Neural cell (in vitro differentiated cells): ENCODE results near the gene SMIM14. TPM values are rescaled to one million over a fixed set of nuclear protein-coding genes. Genes with fewer than 3 reads are reported as not detected.

ENCODE experiments used
- H2AFZ ChIP-seq: fragments of 200-600, 300-800 bp; sonication (generic), shearing (Covaris generic); 2 replicates; pipeline ENCODE4 v1.6.0; 2014; ENCODE audit warnings: low read depth, mild to moderate bottlenecking, antibody characterized with exemption, low read length, moderate library complexity
- H3F3A ChIP-seq: fragments of 200-600 bp; shearing (Covaris generic); 2 replicates; pipeline ENCODE4 v1.6.1; 2016; ENCODE audit warnings: mild to moderate bottlenecking, moderate library complexity, mixed read lengths, antibody characterized with exemption, low read length; ENCODE audit not compliant: insufficient read depth, poor library complexity, severe bottlenecking
- H3K27ac ChIP-seq: fragments of 200-600, 300-800 bp; sonication (generic), shearing (Covaris generic); 2 replicates; pipeline ENCODE4 v1.5.1; 2014; ENCODE audit warnings: mild to moderate bottlenecking, low read length, moderate library complexity
- H3K27me3 ChIP-seq: fragments of 300-800, 200-600 bp; sonication (generic), shearing (Covaris generic); 2 replicates; pipeline ENCODE4 v1.6.0; 2014; ENCODE audit warnings: mild to moderate bottlenecking, low read depth, low read length, moderate library complexity; ENCODE audit not compliant: insufficient read depth
- H3K36me3 ChIP-seq: fragments of 300-800, 200-600 bp; sonication (generic), shearing (Covaris generic); 2 replicates; pipeline ENCODE4 v1.5.1; 2014; ENCODE audit warnings: mild to moderate bottlenecking, antibody characterized with exemption, low read length, moderate library complexity; ENCODE audit not compliant: insufficient read depth
- H3K4me2 ChIP-seq: fragments of 300-800, 200-600 bp; sonication (generic), shearing (Covaris generic); 2 replicates; pipeline ENCODE4 v1.6.0; 2014; ENCODE audit warnings: mild to moderate bottlenecking, low read length
- H3K4me3 ChIP-seq: fragments of 300-800, 200-600 bp; sonication (generic), shearing (Covaris generic); 2 replicates; pipeline ENCODE4 v1.5.1; 2014; ENCODE audit warnings: mild to moderate bottlenecking, low read length, moderate library complexity
- H3K79me2 ChIP-seq: fragments of 200-600 bp; shearing (Covaris generic); replicated peaks from 2 replicates; pipeline ENCODE4 v1.6.0; 2014; ENCODE audit warnings: mild to moderate bottlenecking, low read length, moderate library complexity; ENCODE audit not compliant: insufficient read depth
- H3K9ac ChIP-seq: fragments of 300-800, 200-600 bp; sonication (generic), shearing (Covaris generic); 2 replicates; pipeline ENCODE4 v1.6.1; 2016; ENCODE audit warnings: mild to moderate bottlenecking, low read length, mixed read lengths
- H3K9me2 ChIP-seq: fragments of 200-600 bp; shearing (Covaris generic); 2 replicates; pipeline ENCODE4 v1.6.1; 2016; ENCODE audit warnings: mild to moderate bottlenecking, low read length, mixed read lengths; ENCODE audit not compliant: insufficient read depth
- H3K9me3 ChIP-seq: fragments of 200-600, 300-800 bp; sonication (generic), shearing (Covaris generic); 2 replicates; pipeline ENCODE4 v1.6.1; 2016; ENCODE audit warnings: mild to moderate bottlenecking, mixed run types, low read length, moderate library complexity, mixed read lengths
- H4K20me1 ChIP-seq: fragments of 200-600 bp; shearing (Covaris generic); 2 replicates; pipeline ENCODE4 v1.6.1; 2016; ENCODE audit warnings: mild to moderate bottlenecking, mixed run types; ENCODE audit not compliant: insufficient read depth
- CTCF ChIP-seq: fragments of 450-650 bp; IDR thresholded peaks from 2 replicates; pipeline ENCODE4 v1.5.1; 2014; ENCODE audit warnings: antibody characterized with exemption, mild to moderate bottlenecking, moderate library complexity; ENCODE audit not compliant: poor library complexity, severe bottlenecking
- EP300 ChIP-seq: fragments of 450-650 bp; conservative IDR thresholded peaks from 2 replicates; pipeline ENCODE4 v1.6.1; 2014; ENCODE audit warnings: antibody characterized with exemption, mild to moderate bottlenecking, moderate library complexity; ENCODE audit not compliant: poor library complexity, severe bottlenecking
- EZH2 ChIP-seq: fragments of 200-600, 300-800 bp; shearing (Covaris generic), sonication (generic); IDR thresholded peaks from 2 replicates; pipeline ENCODE4 v1.6.1; 2014; ENCODE audit warnings: antibody characterized with exemption, low read length, borderline replicate concordance, mild to moderate bottlenecking; ENCODE audit not compliant: insufficient read depth, poor library complexity, severe bottlenecking
- MXI1 ChIP-seq: fragments of 450-650 bp; conservative IDR thresholded peaks from 2 replicates; pipeline ENCODE4 v1.6.1; 2014; ENCODE audit warnings: antibody characterized with exemption, mild to moderate bottlenecking; ENCODE audit not compliant: poor library complexity, severe bottlenecking
- POLR2AphosphoS5 ChIP-seq: IDR thresholded peaks from 2 replicates; pipeline ENCODE4 v1.6.1; 2012
- RAD21 ChIP-seq: fragments of 450-650 bp; conservative IDR thresholded peaks from 2 replicates; pipeline ENCODE4 v1.6.1; 2014; ENCODE audit warnings: antibody characterized with exemption, mild to moderate bottlenecking, moderate library complexity
- REST ChIP-seq: IDR thresholded peaks from 2 replicates; pipeline ENCODE4 v1.6.1; 2012; ENCODE audit warnings: borderline replicate concordance
- SMC3 ChIP-seq: fragments of 450-650 bp; conservative IDR thresholded peaks from 2 replicates; pipeline ENCODE4 v1.6.1; 2014; ENCODE audit warnings: antibody characterized with exemption, mild to moderate bottlenecking, moderate library complexity; ENCODE audit not compliant: poor library complexity
- TAF1 ChIP-seq: IDR thresholded peaks from 2 replicates; pipeline ENCODE4 v1.6.1; 2012; ENCODE audit warnings: low read depth
- polyA plus RNA-seq: library from polyadenylated mRNA; depleted of rRNA; stranded (reverse); fragments of >200 nt; gene quantifications from 2 replicates; pipeline ENCODE4 v1.2.3, GENCODE V29; 2014

SMIM14 gene
- polyA plus RNA-seq, 1 donor from 2014 or later, result 55.6 TPM

DNA sequence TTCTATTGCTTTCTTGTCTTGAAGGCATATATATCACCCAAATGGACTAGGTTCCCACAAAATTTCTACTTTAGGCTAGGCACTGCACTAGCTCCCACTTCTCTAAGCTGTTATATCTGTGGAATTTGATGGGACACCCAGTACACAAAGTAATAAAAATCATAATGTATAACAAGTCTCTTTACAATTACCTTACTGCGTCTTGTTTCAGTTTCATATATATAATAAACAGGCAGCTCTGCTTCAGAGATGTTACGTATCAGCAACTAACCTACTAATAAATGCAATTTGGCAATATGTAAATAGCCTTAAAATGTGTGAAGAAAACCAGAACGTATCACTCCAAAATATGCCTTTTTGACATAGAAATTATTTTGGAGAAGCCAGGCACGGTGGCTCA lies 69.5 kb downstream of the SMIM14 start:
- H3K79me2 ChIP-seq, result no peaks in the 10 kb centered on the region
- H4K20me1 ChIP-seq, result no peaks in the 10 kb centered on the region
- TF ChIP-seq REST, result no peak
- no peak for TF ChIP-seq CTCF
- no peak for TF ChIP-seq MXI1
- TF ChIP-seq EZH2, result no peak
- no peak for TF ChIP-seq TAF1
- TF ChIP-seq RAD21, result no peak
- TF ChIP-seq POLR2AphosphoS5, result no peak
- no peak for TF ChIP-seq EP300
- TF ChIP-seq SMC3, result no peak
- no peaks in the 10 kb centered on the region for H3K27me3 ChIP-seq
- H3K9me3 ChIP-seq, result no peaks in the 10 kb centered on the region
- H3K9ac ChIP-seq, result no peak overlapping the region
- H3K4me3 ChIP-seq, result no peak overlapping the region
- H3K4me2 ChIP-seq, result no peak overlapping the region
- no peak overlapping the region for H2AFZ ChIP-seq
- H3F3A ChIP-seq, result no peaks in the 10 kb centered on the region
- no peak overlapping the region for H3K27ac ChIP-seq
- H3K9me2 ChIP-seq, result no peaks in the 10 kb centered on the region
- no peaks in the 10 kb centered on the region for H3K36me3 ChIP-seq

GRCh38 chr4:39568805-39569204 lies 69.9 kb downstream of the SMIM14 start:
- no peaks in the 10 kb centered on the region for H3K9me2 ChIP-seq
- no peak overlapping the region for H3K4me3 ChIP-seq
- H3K79me2 ChIP-seq, result no peaks in the 10 kb centered on the region
- TF ChIP-seq RAD21, result no peak
- TF ChIP-seq EZH2, result no peak
- no peak for TF ChIP-seq SMC3
- TF ChIP-seq EP300, result no peak
- no peak for TF ChIP-seq MXI1
- TF ChIP-seq TAF1, result no peak
- TF ChIP-seq CTCF, result no peak
- no peak overlapping the region for H2AFZ ChIP-seq
- H4K20me1 ChIP-seq, result no peaks in the 10 kb centered on the region
- H3K4me2 ChIP-seq, result no peak overlapping the region
- H3F3A ChIP-seq, result no peaks in the 10 kb centered on the region
- no peak overlapping the region for H3K27ac ChIP-seq
- no peak overlapping the region for H3K9ac ChIP-seq
- H3K27me3 ChIP-seq, result no peaks in the 10 kb centered on the region
- no peaks in the 10 kb centered on the region for H3K36me3 ChIP-seq
- H3K9me3 ChIP-seq, result no peaks in the 10 kb centered on the region
